Common myeloid progenitor, CD34-positive (primary cell): ENCODE measurements around the gene APBB2.

Experiments
- CTCF ChIA-PET: fragments of 350-600 bp; sonication (Branson Sonifier 250); formaldehyde crosslinking; loops from one replicate; lab custom pipeline; 2021; ENCODE audit warnings: antibody characterized with exemption; lab: Charles Lee
- POLR2A ChIA-PET: fragments of 350-600 bp; sonication (Branson Sonifier 250); formaldehyde crosslinking; loops from one replicate; lab custom pipeline; 2021; ENCODE audit warnings: antibody characterized with exemption; lab: Charles Lee
- DNase-seq, 3 donors: peaks; one replicate each; pipeline versions ENCODE4 v3.0.0 to v3.0.0-alpha.2; 2013
- H3K27ac ChIP-seq, 2 experiments: 1 replicate in 1 of 2; 2 replicates in 1 of 2; pipeline ENCODE4 v1.7.0; 2013; ENCODE audit warnings: inconsistent platforms in 2 of 2, low read length in 2 of 2, mild to moderate bottlenecking in 2 of 2, low read depth in 1 of 2, moderate library complexity in 1 of 2; ENCODE audit not compliant: severe bottlenecking in 2 of 2, insufficient read depth in 1 of 2, poor library complexity in 1 of 2
- H3K27me3 ChIP-seq, 5 experiments: replicated peaks in 2 of 5; 1 replicate in 3 of 5; 2 replicates in 2 of 5; pipeline versions ENCODE4 v1.6.1 to v1.7.0; 2013; ENCODE audit warnings: low read length in 4 of 5, mild to moderate bottlenecking in 2 of 5, moderate library complexity in 2 of 5, inconsistent platforms in 1 of 5; ENCODE audit not compliant: insufficient read depth in 5 of 5, control insufficient read depth in 4 of 5
- H3K36me3 ChIP-seq, 4 experiments: 1 replicate in 2 of 4; 2 replicates in 2 of 4; pipeline versions ENCODE4 v1.6.1 to v1.7.0; 2013; ENCODE audit warnings: low read length in 3 of 4, control low read depth in 1 of 4, mild to moderate bottlenecking in 1 of 4; ENCODE audit not compliant: control insufficient read depth in 4 of 4, insufficient read depth in 4 of 4
- H3K4me1 ChIP-seq, 4 experiments: 1 replicate in 3 of 4; 2 replicates in 1 of 4; pipeline versions ENCODE4 v1.6.1 to v1.7.1; 2013; ENCODE audit warnings: low read length in 3 of 4, mild to moderate bottlenecking in 3 of 4, control low read depth in 1 of 4, inconsistent platforms in 1 of 4, moderate library complexity in 1 of 4; ENCODE audit not compliant: control insufficient read depth in 4 of 4, insufficient read depth in 4 of 4; ENCODE audit errors: control extremely low read depth in 1 of 4
- H3K4me3 ChIP-seq, 7 experiments: 1 replicate in 4 of 7; 2 replicates in 3 of 7; pipeline versions ENCODE4 v1.5.1 to v1.7.0; 2013; ENCODE audit warnings: mild to moderate bottlenecking in 7 of 7, low read length in 6 of 7, moderate library complexity in 6 of 7, inconsistent platforms in 2 of 7, low read depth in 2 of 7, control low read depth in 1 of 7; ENCODE audit not compliant: insufficient read depth in 4 of 7, control insufficient read depth in 1 of 7; ENCODE audit errors: extremely low read depth in 1 of 7
- H3K9me3 ChIP-seq, 5 experiments: 1 replicate in 4 of 5; 2 replicates in 1 of 5; pipeline versions ENCODE4 v1.6.1 to v1.7.1; 2013; ENCODE audit warnings: low read length in 4 of 5, mild to moderate bottlenecking in 2 of 5, inconsistent platforms in 1 of 5, low read depth in 1 of 5, moderate library complexity in 1 of 5; ENCODE audit not compliant: control insufficient read depth in 4 of 5, insufficient read depth in 2 of 5; ENCODE audit errors: control extremely low read depth in 1 of 5
- WGBS: methylation state at CpG from one replicate; pipeline ENCODE4 v1.1.5; 2013; ENCODE audit not compliant: insufficient coverage; 5-methylcytosine and 5-hydroxymethylcytosine counted together

APBB2 gene

DNA sequence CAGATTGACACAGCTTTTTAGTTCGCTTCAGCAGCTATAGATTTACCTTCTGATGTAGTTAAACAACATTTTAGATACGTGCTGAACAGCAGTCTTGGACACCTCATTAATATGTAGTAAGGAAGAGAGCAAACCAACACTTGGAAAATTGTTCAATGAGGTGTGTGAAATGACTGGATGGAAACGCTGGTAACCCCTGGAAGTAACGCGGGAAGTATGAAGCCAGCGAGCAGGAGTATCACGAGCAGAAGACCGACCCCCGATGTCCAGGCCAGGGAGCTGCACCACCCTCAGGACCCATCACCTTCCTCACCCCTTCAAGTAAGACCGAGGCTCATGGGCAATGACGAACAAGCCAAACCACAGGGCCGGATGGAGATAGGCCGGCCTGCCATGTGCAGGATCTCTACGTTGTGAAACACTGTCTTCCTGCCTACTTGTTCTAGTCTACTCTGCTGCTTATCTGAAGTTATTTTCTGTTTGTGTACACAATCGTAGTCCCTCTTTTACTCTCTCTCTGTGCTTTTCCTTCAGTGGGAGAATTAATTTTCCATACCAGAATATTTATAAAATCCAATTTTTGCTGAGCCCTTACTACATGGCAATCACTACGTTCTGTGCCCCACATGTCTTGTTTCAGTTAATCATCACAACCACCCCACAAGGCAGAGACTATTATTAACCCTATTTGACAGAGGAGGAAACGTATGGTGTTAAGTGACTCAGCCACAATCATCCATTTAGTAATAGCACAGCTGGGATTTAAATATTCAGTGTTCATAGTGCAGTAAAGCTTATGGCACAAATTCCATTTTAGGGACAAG, 221.7 kb downstream of the APBB2 start:
- WGBS, result 10% methylated on average over 5 of the region's 17 CpGs

DNA sequence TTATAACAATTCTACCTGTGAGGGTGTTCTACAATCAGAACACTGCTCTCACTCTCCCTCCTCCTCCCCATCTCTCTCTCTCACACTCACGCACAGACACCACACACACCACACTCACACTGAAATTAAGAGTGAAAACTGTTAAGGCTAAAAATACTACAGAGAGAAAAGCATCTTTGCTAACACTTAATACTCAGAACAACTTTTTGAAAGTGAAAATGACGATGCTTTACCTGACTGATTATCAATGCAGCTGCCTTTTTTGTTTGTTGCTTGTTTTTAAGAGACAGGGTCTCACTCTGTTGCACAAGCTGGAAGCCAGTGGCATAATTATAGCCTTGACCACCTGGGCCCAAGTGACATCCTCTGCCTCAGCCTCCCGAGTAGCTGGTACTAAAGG, 222.4 kb downstream of the APBB2 start:
- Histone ChIP-seq H3K9me3 (no peaks in the 10 kb centered on the region), H3K4me3 (no peak overlapping the region), H3K36me3 (no peaks in the 10 kb centered on the region), H3K4me1 (peaks cover 0 to 18% (median 8%) of the 10 kb centered on the region in 4 experiments), H3K27me3 (no peaks in the 10 kb centered on the region), H3K27ac (no peak overlapping the region)
- ChIA-PET POLR2A (no interaction called here), CTCF (interaction anchor here (0.8 kb wide), 1 partner anchor 15 kb away, joined by 3 read pairs; no protein-coding TSS in a partner anchor)
- DNase-seq, result peak in 2 of 3 donors; percentile 22 to 45
- 100% methylated on average over 1 of the region's 3 CpGs for WGBS

More for the DNA sequence above, 221.7 kb downstream of the APBB2 start:
- peaks cover 0 to 18% (median 8%) of the 10 kb centered on the region in 4 experiments for H3K4me1 ChIP-seq
- peak overlapping the region in 2 of 7 experiments; percentile 13 to 20 for H3K4me3 ChIP-seq
- peak; percentile 50 to 94 (median 86) for DNase-seq
- POLR2A ChIA-PET, result no interaction called here
- H3K36me3 ChIP-seq, result no peaks in the 10 kb centered on the region
- CTCF ChIA-PET, result interaction anchor here (0.8 kb wide), 1 partner anchor 16 kb away, joined by 3 read pairs; no protein-coding TSS in a partner anchor
- peaks cover 0 to 3% (median 0%) of the 10 kb centered on the region in 5 experiments for H3K9me3 ChIP-seq
- peak overlapping the region in 1 of 2 experiments; percentile 0 for H3K27ac ChIP-seq
- H3K27me3 ChIP-seq, result no peaks in the 10 kb centered on the region

DNA sequence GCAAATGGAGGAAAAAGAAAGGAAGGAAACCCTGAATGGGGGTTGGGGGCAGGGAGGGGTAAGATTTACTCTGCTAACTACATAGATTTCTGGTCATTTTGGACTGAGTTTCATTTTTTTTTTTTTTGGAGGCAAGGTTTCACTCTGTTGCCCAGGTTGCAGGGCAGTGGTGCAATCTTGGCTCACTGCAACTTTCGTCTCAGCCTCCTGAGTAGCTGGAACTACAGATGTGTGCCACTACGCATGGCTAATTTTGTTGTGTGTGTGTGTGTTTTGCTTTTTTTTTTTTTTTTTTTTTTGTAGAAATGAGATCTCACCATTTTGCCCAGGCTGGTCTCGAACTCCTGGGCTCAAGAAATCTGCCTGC, 223.5 kb downstream of the APBB2 start:
- H3K4me3 ChIP-seq, result no peak overlapping the region
- no peak for DNase-seq
- WGBS, result no CpG with 5 or more reads among the region's 3 CpGs
- POLR2A ChIA-PET, result no interaction called here
- no peaks in the 10 kb centered on the region for H3K9me3 ChIP-seq
- H3K27me3 ChIP-seq, result no peaks in the 10 kb centered on the region
- CTCF ChIA-PET, result interaction anchor here (1.5 kb wide), 1 partner anchor 15 kb away, joined by 3 read pairs; no protein-coding TSS in a partner anchor
- H3K4me1 ChIP-seq, result peaks cover 0 to 18% (median 8%) of the 10 kb centered on the region in 4 experiments
- no peaks in the 10 kb centered on the region for H3K36me3 ChIP-seq
- no peak overlapping the region for H3K27ac ChIP-seq

DNA sequence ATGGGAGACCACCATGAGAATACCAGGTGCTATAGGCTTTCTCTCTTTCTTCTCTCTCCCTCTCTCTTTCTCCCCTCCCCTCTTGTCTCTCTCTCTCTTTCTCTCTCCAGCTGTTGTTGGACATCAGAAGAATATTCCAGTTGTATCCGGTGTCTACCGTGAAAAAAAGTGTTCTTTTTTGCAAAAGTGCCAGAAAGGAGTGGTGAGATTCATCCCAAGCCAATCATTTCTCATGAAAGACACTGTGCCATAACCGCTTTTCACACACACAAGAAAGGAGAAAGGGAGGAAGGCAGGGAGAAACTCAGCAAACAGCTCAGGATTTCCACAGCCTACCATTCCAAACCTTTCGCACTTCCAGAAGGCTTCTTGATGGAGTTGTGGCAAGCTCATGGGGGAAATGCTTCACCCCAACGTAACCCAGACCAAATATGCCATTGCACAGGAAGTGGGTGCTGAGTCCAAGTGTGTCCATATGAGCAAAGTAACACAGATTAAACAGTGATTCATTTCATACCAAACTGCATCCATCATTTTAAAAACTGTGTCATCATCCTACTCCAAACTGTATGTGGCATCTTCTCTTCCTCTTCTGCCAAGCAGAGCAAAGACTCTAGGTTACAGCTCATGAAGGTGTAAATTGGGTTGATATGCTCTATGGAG, 224.0 kb downstream of the APBB2 start:
- Histone ChIP-seq H3K27me3 (no peaks in the 10 kb centered on the region), H3K36me3 (no peaks in the 10 kb centered on the region), H3K9me3 (no peaks in the 10 kb centered on the region), H3K27ac (no peak overlapping the region), H3K4me1 (peaks cover 0 to 18% (median 8%) of the 10 kb centered on the region in 4 experiments), H3K4me3 (no peak overlapping the region)
- CTCF ChIA-PET, result interaction anchor here (1.5 kb wide), 1 partner anchor 14 kb away, joined by 3 read pairs; no protein-coding TSS in a partner anchor
- DNase-seq, result peak in 2 of 3 donors; percentile 62 to 76
- POLR2A ChIA-PET, result no interaction called here
- WGBS, result 90% methylated on average over 2 of the region's 5 CpGs

DNA sequence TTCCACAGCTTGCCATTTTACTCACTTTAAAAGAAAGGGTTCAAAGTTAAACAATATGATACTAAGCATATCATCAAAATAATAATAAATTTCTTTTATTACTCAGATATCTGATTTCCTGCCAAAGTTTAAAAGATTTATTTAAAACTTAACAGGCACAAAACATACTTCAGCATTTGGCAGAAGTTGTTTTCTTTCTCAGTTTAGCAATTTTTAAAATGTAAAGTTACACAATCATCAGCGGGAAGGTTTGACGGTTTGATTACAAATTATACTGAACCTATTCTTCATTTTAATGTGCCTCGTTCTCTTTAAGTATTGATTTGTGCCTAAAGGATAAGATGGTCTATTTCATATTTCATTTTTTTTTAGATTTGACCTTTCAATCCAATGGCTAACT, 227.2 kb downstream of the APBB2 start:
- peaks cover 0 to 2% (median 0%) of the 10 kb centered on the region in 4 experiments for H3K4me1 ChIP-seq
- H3K36me3 ChIP-seq, result no peaks in the 10 kb centered on the region
- H3K4me3 ChIP-seq, result no peak overlapping the region
- no peak for DNase-seq
- H3K27ac ChIP-seq, result no peak overlapping the region
- no peaks in the 10 kb centered on the region for H3K9me3 ChIP-seq
- CTCF ChIA-PET, result interaction anchor here (0.6 kb wide), 1 partner anchor 227 kb away, joined by 3 read pairs; the partner anchor contains the start of gene APBB2
- no peaks in the 10 kb centered on the region for H3K27me3 ChIP-seq
- WGBS, result no CpG with 5 or more reads among the region's 3 CpGs
- POLR2A ChIA-PET, result no interaction called here

DNA sequence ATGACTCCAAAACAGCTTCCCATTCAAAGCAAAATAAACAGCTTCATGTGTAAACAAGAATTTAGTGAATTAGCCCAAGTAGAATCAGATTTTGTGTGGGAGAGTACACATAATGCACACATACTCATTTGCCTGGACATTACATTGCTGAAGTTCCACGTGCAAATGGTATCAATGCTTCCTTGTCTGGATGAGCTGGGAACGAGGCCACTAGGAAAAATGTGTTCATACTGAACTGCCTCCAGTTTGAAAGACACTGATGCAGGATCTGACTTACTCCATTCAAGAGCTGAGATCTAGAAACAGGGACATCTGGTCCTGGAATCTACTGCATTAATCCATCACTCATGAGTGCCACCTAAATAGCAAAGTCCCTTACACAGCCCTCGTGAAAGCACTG, 228.0 kb downstream of the APBB2 start:
- CTCF ChIA-PET, result interaction anchor here (0.6 to 1.5 kb wide), 2 partner anchors 10 to 228 kb away, joined by 3 to 6 read pairs; partner anchors contain the start of gene APBB2
- H3K9me3 ChIP-seq, result no peaks in the 10 kb centered on the region
- POLR2A ChIA-PET, result no interaction called here
- H3K36me3 ChIP-seq, result no peaks in the 10 kb centered on the region
- peaks cover 0 to 2% (median 0%) of the 10 kb centered on the region in 4 experiments for H3K4me1 ChIP-seq
- no peak overlapping the region for H3K4me3 ChIP-seq
- no peak overlapping the region for H3K27ac ChIP-seq
- DNase-seq, result no peak
- no peaks in the 10 kb centered on the region for H3K27me3 ChIP-seq
- 93% methylated on average over 2 of the region's 3 CpGs for WGBS
